CD4-positive, alpha-beta memory T cell (primary cell): ENCODE data around the gene CXCL6. TPM values are rescaled to one million over a fixed set of nuclear protein-coding genes. Genes with fewer than 3 reads are reported as not detected.

Source experiments
- CTCF ChIA-PET: fragments of 350-600 bp; sonication (Branson Sonifier 250); formaldehyde crosslinking; loops from one replicate; lab custom pipeline; 2021; ENCODE audit warnings: inconsistent platforms; ENCODE audit not compliant: partially characterized antibody; lab: Charles Lee
- POLR2A ChIA-PET: fragments of 350-600 bp; sonication (Branson Sonifier 250); formaldehyde crosslinking; loops from one replicate; lab custom pipeline; 2021; ENCODE audit not compliant: partially characterized antibody; lab: Charles Lee
- DNase-seq, 5 donors: peaks; one replicate each; pipeline versions ENCODE4 v3.0.0 to v3.0.0-alpha.2; 2020 to 2022; ENCODE audit warnings: mixed read lengths in 1 of 5
- H3K27ac ChIP-seq: one replicate; pipeline ENCODE4 v1.7.0; 2013; ENCODE audit warnings: low read depth, low read length
- H3K27me3 ChIP-seq: 2 replicates; pipeline ENCODE4 v1.7.0; 2013; ENCODE audit warnings: mild to moderate bottlenecking, low read length, moderate library complexity; ENCODE audit not compliant: insufficient read depth
- H3K36me3 ChIP-seq: 2 replicates; pipeline ENCODE4 v1.7.0; 2013; ENCODE audit warnings: mild to moderate bottlenecking, low read length, moderate library complexity; ENCODE audit not compliant: insufficient read depth
- H3K4me1 ChIP-seq: 2 replicates; pipeline ENCODE4 v1.7.0; 2013; ENCODE audit warnings: mild to moderate bottlenecking, low read length, moderate library complexity; ENCODE audit not compliant: insufficient read depth
- H3K4me3 ChIP-seq, 2 donors: one replicate each; pipeline ENCODE4 v1.7.0; 2013; ENCODE audit warnings: low read length in 2 of 2, mild to moderate bottlenecking in 1 of 2
- H3K9me3 ChIP-seq, 2 donors: one replicate each; pipeline ENCODE4 v1.7.0; 2013; ENCODE audit warnings: low read length in 2 of 2, control low read depth in 1 of 2; ENCODE audit not compliant: control insufficient read depth in 1 of 2
- H3K27ac Mint-ChIP-seq, 7 donors: one replicate each; pipeline ENCODE4 v1.8.0; 2020 to 2021; ENCODE audit warnings: mixed read lengths in 7 of 7, mild to moderate bottlenecking in 6 of 7, inconsistent platforms in 3 of 7, moderate library complexity in 3 of 7
- H3K27me3 Mint-ChIP-seq, 2 donors: one replicate each; pipeline ENCODE4 v1.8.0; 2020 to 2021; ENCODE audit warnings: mixed read lengths in 2 of 2
- H3K36me3 Mint-ChIP-seq, 2 donors: one replicate each; pipeline ENCODE4 v1.8.0; 2020 to 2021; ENCODE audit warnings: mixed read lengths in 2 of 2, inconsistent platforms in 1 of 2, mild to moderate bottlenecking in 1 of 2
- H3K4me1 Mint-ChIP-seq, 4 donors: one replicate each; pipeline ENCODE4 v1.8.0; 2020 to 2021; ENCODE audit warnings: mixed read lengths in 4 of 4, mild to moderate bottlenecking in 1 of 4
- H3K4me3 Mint-ChIP-seq, 8 donors: one replicate each; pipeline ENCODE4 v1.8.0; 2020 to 2021; ENCODE audit warnings: mixed read lengths in 8 of 8, mild to moderate bottlenecking in 7 of 8, moderate library complexity in 6 of 8, inconsistent platforms in 3 of 8
- H3K9me3 Mint-ChIP-seq, 8 donors: one replicate each; pipeline ENCODE4 v1.8.0; 2020 to 2021; ENCODE audit warnings: mixed read lengths in 8 of 8, mild to moderate bottlenecking in 5 of 8, inconsistent platforms in 3 of 8, moderate library complexity in 1 of 8
- intact Hi-C: fragments of 100-400 bp; cut with micrococcal nuclease; formaldehyde crosslinking; loops from one replicate; pipeline ENCODE4 v1.15.1; 2023
- polyA plus RNA-seq, 2 donors: library from polyadenylated mRNA; unstranded; fragments of 300-500 nt; fragmentation: Illumina TruSeq; gene quantifications; one replicate each; pipeline ENCODE4 v1.2.3, GENCODE V29; 2021
- total RNA-seq, 2 experiments: library from RNA; stranded (reverse); gene quantifications; one replicate each; pipeline ENCODE4 v1.2.3, GENCODE V29; 2021

Gene CXCL6
- total and polyA plus RNA-seq, 4 experiments from 2014 or later: not detected

GRCh38 chr4:73841243-73841925 lies 4.9 kb downstream of the CXCL6 start:
- Mint-ChIP-seq H3K27ac (no peak overlapping the region), H3K27me3 (peaks cover 0 to 3% of the 10 kb centered on the region in 2 donors), H3K4me1 (no peaks in the 10 kb centered on the region), H3K36me3 (no peaks in the 10 kb centered on the region), H3K4me3 (no peak overlapping the region), H3K9me3 (peaks cover 0 to 7% (median 0%) of the 10 kb centered on the region in 8 donors)
- no peaks in the 10 kb centered on the region for H3K36me3 ChIP-seq
- ChIA-PET CTCF (no interaction called here), POLR2A (no interaction called here)
- no peaks in the 10 kb centered on the region for H3K4me1 ChIP-seq
- DNase-seq: no peak
- no peaks in the 10 kb centered on the region for H3K27me3 ChIP-seq
- intact Hi-C loops: no loop called here
- no peak overlapping the region for H3K27ac ChIP-seq
- H3K9me3 ChIP-seq: no peaks in the 10 kb centered on the region
- no peak overlapping the region for H3K4me3 ChIP-seq

GRCh38 chr4:73842696-73843095 lies 6.2 kb downstream of the CXCL6 start:
- no peak overlapping the region for H3K27ac Mint-ChIP-seq
- intact Hi-C loops: no loop called here
- POLR2A ChIA-PET: no interaction called here
- no peaks in the 10 kb centered on the region for H3K9me3 Mint-ChIP-seq
- CTCF ChIA-PET: no interaction called here
- H3K27me3 Mint-ChIP-seq: no peaks in the 10 kb centered on the region
- no peak for DNase-seq
- Histone ChIP-seq H3K27ac (no peak overlapping the region), H3K36me3 (no peaks in the 10 kb centered on the region), H3K4me1 (no peaks in the 10 kb centered on the region), H3K4me3 (no peak overlapping the region), H3K27me3 (no peaks in the 10 kb centered on the region), H3K9me3 (no peaks in the 10 kb centered on the region)
- H3K4me1 Mint-ChIP-seq: no peaks in the 10 kb centered on the region
- H3K36me3 Mint-ChIP-seq: no peaks in the 10 kb centered on the region
- H3K4me3 Mint-ChIP-seq: no peak overlapping the region

GRCh38 chr4:73843369-73843768 lies 6.9 kb downstream of the CXCL6 start:
- H3K9me3 Mint-ChIP-seq: no peaks in the 10 kb centered on the region
- CTCF ChIA-PET: no interaction called here
- POLR2A ChIA-PET: no interaction called here
- H3K27me3 ChIP-seq: no peaks in the 10 kb centered on the region
- H3K27me3 Mint-ChIP-seq: no peaks in the 10 kb centered on the region
- H3K4me3 Mint-ChIP-seq: no peak overlapping the region
- H3K4me3 ChIP-seq: no peak overlapping the region
- intact Hi-C loops: no loop called here
- no peak overlapping the region for H3K27ac ChIP-seq
- no peaks in the 10 kb centered on the region for H3K36me3 Mint-ChIP-seq
- no peak overlapping the region for H3K27ac Mint-ChIP-seq
- no peaks in the 10 kb centered on the region for H3K4me1 ChIP-seq
- DNase-seq: no peak
- no peaks in the 10 kb centered on the region for H3K36me3 ChIP-seq
- H3K4me1 Mint-ChIP-seq: no peaks in the 10 kb centered on the region
- no peaks in the 10 kb centered on the region for H3K9me3 ChIP-seq

- no peak for DNase-seq
- H3K9me3 Mint-ChIP-seq: no peaks in the 10 kb centered on the region
- Histone ChIP-seq H3K9me3 (no peaks in the 10 kb centered on the region), H3K4me3 (no peak overlapping the region), H3K27me3 (no peaks in the 10 kb centered on the region), H3K27ac (no peak overlapping the region), H3K36me3 (no peaks in the 10 kb centered on the region), H3K4me1 (no peaks in the 10 kb centered on the region)
- H3K4me3 Mint-ChIP-seq: no peak overlapping the region
- intact Hi-C loops: no loop called here
- no peak overlapping the region for H3K27ac Mint-ChIP-seq
- H3K36me3 Mint-ChIP-seq: no peaks in the 10 kb centered on the region
- ChIA-PET CTCF (interaction anchor here (1.6 kb wide), 1 partner anchor 15 kb away, joined by 3 read pairs; no protein-coding TSS in a partner anchor), POLR2A (no interaction called here)
- no peaks in the 10 kb centered on the region for H3K27me3 Mint-ChIP-seq
- no peaks in the 10 kb centered on the region for H3K4me1 Mint-ChIP-seq
Measured at GRCh38 chr4:73844345-73844744, 7.9 kb downstream of the CXCL6 start.

GRCh38 chr4:73844806-73845205 lies 8.3 kb downstream of the CXCL6 start:
- Histone ChIP-seq H3K4me3 (no peak overlapping the region), H3K27ac (no peak overlapping the region), H3K36me3 (no peaks in the 10 kb centered on the region), H3K4me1 (no peaks in the 10 kb centered on the region), H3K9me3 (no peaks in the 10 kb centered on the region), H3K27me3 (no peaks in the 10 kb centered on the region)
- Mint-ChIP-seq H3K9me3 (no peaks in the 10 kb centered on the region), H3K27me3 (no peaks in the 10 kb centered on the region), H3K36me3 (no peaks in the 10 kb centered on the region), H3K4me3 (no peak overlapping the region), H3K4me1 (no peaks in the 10 kb centered on the region), H3K27ac (no peak overlapping the region)
- ChIA-PET CTCF (interaction anchor here (1.6 kb wide), 1 partner anchor 15 kb away, joined by 3 read pairs; no protein-coding TSS in a partner anchor), POLR2A (no interaction called here)
- DNase-seq: no peak
- intact Hi-C loops: no loop called here

- no peaks in the 10 kb centered on the region for H3K36me3 Mint-ChIP-seq
- Histone ChIP-seq H3K9me3 (no peaks in the 10 kb centered on the region), H3K4me3 (no peak overlapping the region), H3K27ac (no peak overlapping the region), H3K36me3 (no peaks in the 10 kb centered on the region), H3K4me1 (no peaks in the 10 kb centered on the region), H3K27me3 (no peaks in the 10 kb centered on the region)
- no peak overlapping the region for H3K4me3 Mint-ChIP-seq
- intact Hi-C loops: no loop called here
- H3K27ac Mint-ChIP-seq: no peak overlapping the region
- H3K9me3 Mint-ChIP-seq: no peaks in the 10 kb centered on the region
- ChIA-PET CTCF (interaction anchor here (1.1 kb wide), 1 partner anchor 26 kb away, joined by 3 read pairs; no protein-coding TSS in a partner anchor), POLR2A (no interaction called here)
- no peaks in the 10 kb centered on the region for H3K4me1 Mint-ChIP-seq
- H3K27me3 Mint-ChIP-seq: no peaks in the 10 kb centered on the region
- no peak for DNase-seq
Measured at GRCh38 chr4:73847526-73848182, 11.2 kb downstream of the CXCL6 start.

- no peak overlapping the region for H3K27ac ChIP-seq
- ChIA-PET CTCF (interaction anchor here (1.1 kb wide), 1 partner anchor 26 kb away, joined by 3 read pairs; no protein-coding TSS in a partner anchor), POLR2A (no interaction called here)
- intact Hi-C loops: no loop called here
- no peaks in the 10 kb centered on the region for H3K9me3 ChIP-seq
- Mint-ChIP-seq H3K36me3 (no peaks in the 10 kb centered on the region), H3K27ac (no peak overlapping the region), H3K9me3 (no peaks in the 10 kb centered on the region), H3K27me3 (no peaks in the 10 kb centered on the region), H3K4me1 (no peaks in the 10 kb centered on the region), H3K4me3 (no peak overlapping the region)
- no peaks in the 10 kb centered on the region for H3K27me3 ChIP-seq
- no peak for DNase-seq
- H3K4me3 ChIP-seq: no peak overlapping the region
- H3K36me3 ChIP-seq: no peaks in the 10 kb centered on the region
- no peaks in the 10 kb centered on the region for H3K4me1 ChIP-seq
Measured at GRCh38 chr4:73848183-73848777, 11.8 kb downstream of the CXCL6 start.
